Thymus (tissue), 11 donors: Measurements from ENCODE around the gene UPF2. TPM values are rescaled to one million over a fixed set of nuclear protein-coding genes. Genes with fewer than 3 reads are reported as not detected.

Experiments used
- DNase-seq, 9 donors: peaks; one replicate each; pipeline ENCODE4 v3.0.0-alpha.2; 2013; ENCODE audit warnings: low spot score in 9 of 9, low read depth in 6 of 9, missing footprints in 1 of 9
- H3K27ac ChIP-seq, 2 donors: one replicate each; pipeline ENCODE4 v1.5.1; 2013; ENCODE audit warnings: control low read depth in 1 of 2, low read depth in 1 of 2, low read length in 1 of 2, mild to moderate bottlenecking in 1 of 2, moderate library complexity in 1 of 2
- H3K27me3 ChIP-seq, 2 donors: one replicate each; pipeline ENCODE4 v1.5.1; 2013; ENCODE audit warnings: low read length in 1 of 2; ENCODE audit not compliant: control insufficient read depth in 2 of 2, insufficient read depth in 1 of 2
- H3K36me3 ChIP-seq, 2 donors: one replicate each; pipeline ENCODE4 v1.5.1; 2013; ENCODE audit warnings: low read length in 1 of 2, mild to moderate bottlenecking in 1 of 2, moderate library complexity in 1 of 2; ENCODE audit not compliant: control insufficient read depth in 2 of 2, insufficient read depth in 2 of 2
- H3K4me1 ChIP-seq, 2 donors: one replicate each; pipeline ENCODE4 v1.5.1; 2013; ENCODE audit warnings: low read length in 2 of 2; ENCODE audit not compliant: control insufficient read depth in 2 of 2, insufficient read depth in 2 of 2
- H3K4me3 ChIP-seq, 2 donors: one replicate each; pipeline ENCODE4 v1.5.1; 2013; ENCODE audit warnings: low read length in 2 of 2, control low read depth in 1 of 2, mild to moderate bottlenecking in 1 of 2
- H3K9me3 ChIP-seq, 2 donors: one replicate each; pipeline ENCODE4 v1.5.1; 2013; ENCODE audit warnings: low read length in 1 of 2, mild to moderate bottlenecking in 1 of 2; ENCODE audit not compliant: control insufficient read depth in 2 of 2, insufficient read depth in 1 of 2
- WGBS: extraction: QIAGEN DNeasy Blood & Tissue Kit; methylation state at CpG from one replicate; pipeline ENCODE4 v1.1.7; 2013; 5-methylcytosine and 5-hydroxymethylcytosine counted together
- polyA plus RNA-seq: library from polyadenylated mRNA; stranded (reverse); fragments of 200-250 nt; gene quantifications from one replicate; pipeline ENCODE4 v1.2.3, GENCODE V29; 2013
- total RNA-seq: library from RNA; stranded (reverse); fragments of 120-200 nt; gene quantifications from one replicate; pipeline ENCODE4 v1.2.4, GENCODE V29; 2013
- donor health status: healthy.

UPF2 gene
- total and polyA plus RNA-seq, 2 donors = 13.7 to 22.7 TPM

DNA sequence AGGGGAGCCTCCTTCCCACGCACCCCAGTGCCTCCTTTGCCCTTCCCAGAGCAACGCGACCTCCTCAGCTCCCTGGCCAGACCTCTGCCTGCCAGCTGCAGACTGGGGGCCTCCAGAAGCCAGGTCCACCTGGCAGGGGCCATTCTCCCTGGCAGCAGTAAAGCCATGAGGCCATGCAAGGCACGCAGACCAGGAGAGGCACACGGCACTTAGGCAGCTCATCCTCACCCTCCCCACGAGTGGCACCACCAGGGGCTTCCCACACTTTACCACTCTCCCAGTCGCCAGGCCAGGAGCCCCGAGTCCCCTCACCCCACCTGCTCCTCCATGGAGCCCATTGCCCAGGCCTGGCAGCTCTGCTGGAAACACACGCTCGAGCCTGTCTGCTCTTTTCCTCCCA, 134.1 kb downstream of the UPF2 start:
- H3K27ac ChIP-seq = no peak overlapping the region
- no peak overlapping the region for H3K4me3 ChIP-seq
- H3K27me3 ChIP-seq = no peaks in the 10 kb centered on the region
- DNase-seq = no peak
- 96% methylated on average over 10 of the region's 10 CpGs for WGBS
- no peaks in the 10 kb centered on the region for H3K4me1 ChIP-seq
- no peaks in the 10 kb centered on the region for H3K36me3 ChIP-seq
- no peaks in the 10 kb centered on the region for H3K9me3 ChIP-seq

DNA sequence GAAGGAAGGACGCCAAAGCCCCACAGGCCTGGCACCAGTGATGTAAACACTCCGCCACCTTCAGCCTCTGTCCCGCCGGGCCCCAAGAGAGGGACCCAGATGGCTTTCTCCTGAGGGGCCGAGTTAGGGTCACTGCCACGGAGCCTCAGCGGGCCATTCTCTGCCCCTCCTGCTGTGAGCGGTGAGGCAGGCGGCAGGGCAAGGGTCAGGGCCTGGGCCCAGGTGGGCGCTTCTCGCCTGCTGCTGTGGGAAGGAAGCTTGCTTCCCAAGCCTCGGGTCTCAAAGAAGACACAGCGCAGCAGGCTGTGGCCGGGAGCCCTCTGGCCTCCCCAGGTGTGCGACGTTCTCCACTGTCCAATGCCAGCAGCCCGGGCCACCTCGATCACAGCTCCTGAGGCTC, 134.7 kb downstream of the UPF2 start:
- no peaks in the 10 kb centered on the region for H3K27me3 ChIP-seq
- no peaks in the 10 kb centered on the region for H3K36me3 ChIP-seq
- H3K9me3 ChIP-seq = no peaks in the 10 kb centered on the region
- H3K4me1 ChIP-seq = no peaks in the 10 kb centered on the region
- H3K27ac ChIP-seq = no peak overlapping the region
- 96% methylated on average over 18 of the region's 18 CpGs for WGBS
- H3K4me3 ChIP-seq = no peak overlapping the region
- no peak for DNase-seq

DNA sequence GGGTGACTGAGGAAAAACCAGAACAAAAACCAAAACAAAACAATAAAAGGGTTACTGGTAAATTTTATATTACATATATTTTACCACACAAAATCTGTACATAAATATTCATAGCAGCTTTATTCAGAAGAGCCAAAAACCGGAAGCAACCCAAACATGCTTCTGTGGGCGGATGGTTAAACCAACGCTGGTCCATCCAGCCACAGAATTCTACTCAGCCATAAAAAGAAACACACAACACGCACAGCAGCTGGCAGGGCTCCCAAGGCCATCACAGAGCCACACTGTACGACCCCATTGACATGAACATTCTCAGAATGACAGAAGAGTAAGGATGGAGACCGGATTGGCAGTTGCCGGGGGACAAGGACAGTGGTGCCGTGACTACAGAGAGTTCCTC, 135.9 kb downstream of the UPF2 start:
- no peak overlapping the region for H3K4me3 ChIP-seq
- no peak overlapping the region for H3K27ac ChIP-seq
- no peaks in the 10 kb centered on the region for H3K36me3 ChIP-seq
- H3K4me1 ChIP-seq = peaks cover 0 to 3% of the 10 kb centered on the region in 2 donors
- H3K9me3 ChIP-seq = no peaks in the 10 kb centered on the region
- WGBS = 78% methylated on average over 8 of the region's 8 CpGs
- no peaks in the 10 kb centered on the region for H3K27me3 ChIP-seq
- DNase-seq = no peak

DNA sequence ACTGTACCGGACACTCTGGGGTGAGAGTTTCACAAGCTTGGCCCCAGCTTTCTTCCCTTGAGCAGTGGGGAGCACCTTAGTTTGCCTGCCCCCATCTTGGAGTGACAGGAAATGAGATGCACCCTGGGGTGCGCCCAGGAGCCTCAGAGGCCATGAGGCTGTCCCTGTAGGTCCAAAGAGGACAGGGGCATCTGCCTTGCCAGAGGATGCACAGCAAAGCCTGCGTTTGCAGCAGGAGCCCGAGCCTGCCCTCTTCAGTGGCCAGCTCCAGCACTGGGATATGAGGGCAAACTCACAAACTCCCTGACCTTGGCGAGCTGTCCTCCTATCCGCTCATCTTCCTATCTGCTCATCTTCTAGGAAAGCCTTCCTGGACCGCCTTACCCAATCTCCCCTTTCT, 140.0 kb downstream of the UPF2 start:
- Histone ChIP-seq H3K9me3 (no peaks in the 10 kb centered on the region), H3K27me3 (no peaks in the 10 kb centered on the region), H3K36me3 (no peaks in the 10 kb centered on the region), H3K27ac (no peak overlapping the region), H3K4me3 (no peak overlapping the region), H3K4me1 (peaks cover 0 to 3% of the 10 kb centered on the region in 2 donors)
- DNase-seq = no peak
- 96% methylated on average over 7 of the region's 7 CpGs for WGBS

DNA sequence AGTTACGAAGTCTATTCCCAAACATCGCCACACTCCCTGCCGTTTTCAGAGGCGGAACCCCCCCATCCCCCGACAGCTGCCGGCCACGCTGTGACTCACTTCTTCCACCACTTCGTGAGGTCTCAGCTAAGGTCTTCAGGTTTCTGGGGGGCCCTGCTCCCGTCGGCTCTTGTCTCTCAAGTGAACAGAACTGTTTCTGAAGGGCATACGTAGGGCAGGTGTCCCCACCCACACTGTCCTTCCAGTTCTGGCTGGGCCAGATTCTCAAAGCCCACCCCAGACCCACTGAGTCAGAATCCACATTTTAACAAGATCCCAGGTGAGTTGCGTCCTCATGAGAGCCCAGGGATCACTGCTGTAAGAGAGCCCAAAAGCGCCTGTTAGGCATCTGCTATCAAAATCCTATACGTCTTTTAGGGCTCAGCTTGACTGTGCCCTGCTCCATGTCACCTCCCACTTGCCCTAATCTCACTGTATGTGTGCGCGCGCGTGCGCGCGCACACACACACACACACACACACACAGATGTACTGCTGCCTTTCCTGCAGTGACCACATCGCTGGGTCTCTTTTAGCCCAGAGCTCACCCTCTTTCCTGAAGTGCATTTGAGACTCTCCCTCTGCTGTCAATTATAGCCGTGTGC, 140.7 kb downstream of the UPF2 start:
- Histone ChIP-seq H3K27ac (no peak overlapping the region), H3K36me3 (no peaks in the 10 kb centered on the region), H3K4me1 (peaks cover 0 to 3% of the 10 kb centered on the region in 2 donors), H3K4me3 (no peak overlapping the region), H3K9me3 (no peaks in the 10 kb centered on the region), H3K27me3 (no peaks in the 10 kb centered on the region)
- 85% methylated on average over 23 of the region's 23 CpGs for WGBS
- no peak for DNase-seq

DNA sequence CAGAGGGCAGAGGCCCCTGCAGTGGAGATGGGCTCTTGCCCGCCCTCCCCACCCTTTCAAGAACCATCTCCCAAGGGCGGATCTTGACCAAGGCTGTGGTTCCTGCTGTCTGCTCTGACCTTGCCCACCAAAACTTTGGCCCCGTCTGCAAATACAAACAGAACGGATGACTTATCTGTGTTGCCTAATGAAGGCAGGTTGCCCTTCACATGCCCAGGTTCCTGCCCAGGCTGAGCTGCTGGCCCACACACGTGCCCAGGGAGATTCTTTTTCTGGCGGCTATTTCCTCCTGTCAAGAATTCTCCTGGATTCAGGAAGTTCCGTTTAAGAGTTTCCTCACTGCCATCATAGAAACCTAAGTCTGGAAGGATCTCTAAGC, 141.2 kb downstream of the UPF2 start:
- Histone ChIP-seq H3K4me1 (peaks cover 0 to 3% of the 10 kb centered on the region in 2 donors), H3K27ac (no peak overlapping the region), H3K27me3 (no peaks in the 10 kb centered on the region), H3K36me3 (no peaks in the 10 kb centered on the region), H3K4me3 (no peak overlapping the region), H3K9me3 (no peaks in the 10 kb centered on the region)
- WGBS = 84% methylated on average over 7 of the region's 7 CpGs
- no peak for DNase-seq

DNA sequence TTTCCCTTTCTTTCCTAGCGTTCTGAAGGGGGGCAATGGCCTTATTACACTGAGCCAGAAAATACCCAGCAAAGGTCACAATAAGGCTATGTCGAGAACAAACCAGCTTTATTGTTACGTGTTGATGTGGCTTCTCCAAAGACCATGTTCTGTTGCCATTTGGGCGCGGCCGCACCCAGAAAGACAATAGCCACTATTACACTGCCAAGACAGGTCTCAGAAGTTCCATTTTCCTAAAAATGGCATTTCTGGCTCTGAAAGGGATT, 141.6 kb downstream of the UPF2 start:
- DNase-seq = no peak
- H3K4me3 ChIP-seq = no peak overlapping the region
- WGBS = 98% methylated on average over 6 of the region's 6 CpGs
- no peaks in the 10 kb centered on the region for H3K36me3 ChIP-seq
- no peaks in the 10 kb centered on the region for H3K9me3 ChIP-seq
- no peaks in the 10 kb centered on the region for H3K27me3 ChIP-seq
- H3K27ac ChIP-seq = no peak overlapping the region
- H3K4me1 ChIP-seq = peaks cover 0 to 3% of the 10 kb centered on the region in 2 donors

DNA sequence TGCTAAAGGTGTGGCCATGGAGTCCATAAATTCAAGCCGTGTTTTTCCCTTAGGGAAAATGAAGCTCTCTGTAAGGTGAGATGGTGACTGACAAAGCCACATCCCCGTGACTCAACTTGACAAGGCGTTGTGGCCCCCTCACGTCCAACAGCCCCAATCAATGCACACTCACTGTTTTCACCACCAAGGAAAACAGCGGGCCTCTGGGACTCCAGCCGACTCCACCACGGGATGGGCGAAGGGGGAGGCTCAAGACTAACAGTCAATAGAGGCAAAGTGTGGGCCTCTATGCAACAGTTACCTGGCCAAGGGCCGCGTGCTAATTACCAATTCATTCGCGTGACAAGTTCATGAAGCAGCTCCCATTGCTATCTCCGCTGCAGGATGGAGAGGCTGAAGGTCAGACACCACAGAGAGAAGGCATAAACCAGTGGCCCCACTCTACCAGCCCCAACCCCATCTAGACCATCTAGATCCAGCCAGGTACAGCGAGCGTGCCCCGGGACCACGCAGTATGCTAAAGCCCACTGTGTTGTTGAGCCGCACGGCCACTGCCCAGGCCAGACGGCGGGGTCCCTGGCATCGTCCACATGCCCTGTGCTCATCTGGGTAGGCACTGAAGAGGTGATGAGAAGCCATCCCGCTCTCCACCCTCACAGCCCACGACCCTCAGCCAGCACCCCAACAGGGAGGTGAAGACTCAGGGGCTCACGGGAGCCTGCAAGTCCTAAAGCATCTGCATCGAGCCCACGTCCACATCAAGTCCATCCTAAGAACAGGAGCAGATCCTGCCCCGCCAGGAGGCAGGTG, 143.3 kb downstream of the UPF2 start:
- Histone ChIP-seq H3K4me1 (peaks cover 0 to 3% of the 10 kb centered on the region in 2 donors), H3K4me3 (no peak overlapping the region), H3K36me3 (no peaks in the 10 kb centered on the region), H3K27me3 (no peaks in the 10 kb centered on the region), H3K9me3 (no peaks in the 10 kb centered on the region), H3K27ac (no peak overlapping the region)
- WGBS = 94% methylated on average over 28 of the region's 28 CpGs
- no peak for DNase-seq

DNA sequence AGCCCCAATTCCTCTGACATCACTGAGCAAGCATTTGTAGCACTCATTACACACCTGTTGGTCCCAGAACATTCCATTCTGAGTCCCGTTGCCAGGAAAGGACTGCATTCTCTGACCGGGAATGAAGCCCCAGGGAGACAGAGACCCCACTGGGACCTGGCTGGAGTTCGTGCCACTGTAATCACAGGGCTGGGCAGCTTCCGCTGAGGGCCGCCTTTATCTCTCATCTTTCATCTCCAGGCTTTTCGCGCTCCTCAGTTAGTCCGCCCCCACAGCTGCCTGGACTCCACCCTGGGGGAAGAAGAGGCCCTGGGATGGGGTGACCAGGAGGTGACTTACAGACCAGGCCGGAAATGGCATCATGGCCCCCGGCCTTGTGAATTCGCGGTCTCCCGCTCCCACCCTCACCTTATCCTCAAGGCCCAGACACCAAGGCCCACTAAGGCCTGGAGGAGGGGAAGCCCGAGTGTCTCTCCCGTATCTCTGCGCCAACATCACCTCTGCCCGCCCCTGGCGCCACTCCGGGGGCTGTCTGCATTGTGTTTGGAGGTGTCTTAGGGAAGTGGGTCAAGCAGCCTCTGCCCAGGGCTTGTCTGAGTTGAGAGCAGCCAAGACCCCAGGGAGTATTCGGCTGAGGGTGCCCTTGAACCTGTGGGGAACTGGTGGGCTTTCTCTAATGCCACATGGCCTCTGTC, 144.1 kb downstream of the UPF2 start:
- Histone ChIP-seq H3K4me1 (peaks cover 0 to 3% of the 10 kb centered on the region in 2 donors), H3K27me3 (no peaks in the 10 kb centered on the region), H3K36me3 (no peaks in the 10 kb centered on the region), H3K27ac (no peak overlapping the region), H3K4me3 (no peak overlapping the region), H3K9me3 (no peaks in the 10 kb centered on the region)
- 96% methylated on average over 20 of the region's 20 CpGs for WGBS
- DNase-seq = no peak
